ENCODE measurements around the gene CDK5RAP2.

- TF ChIP-seq POLR2AphosphoS5 (IDR thresholded peaks at IDR 0.05; ENCODE audit: low read depth): no peak
- TF ChIP-seq CTCF (IDR thresholded peaks at IDR 0.05; ENCODE audit: insufficient read depth, low read length): no peak
Measured at GRCh38 chr9:120524038-120524437, 55.9 kb downstream of the CDK5RAP2 start.
